ENCODE measurements around the gene TRIM41.
"Not testable (repeated sequence)": the region's sequence is repeated elsewhere in the genome, so short reads cannot be mapped to it uniquely, and the experiment has no call there.

The TRIM41 gene

DNA sequence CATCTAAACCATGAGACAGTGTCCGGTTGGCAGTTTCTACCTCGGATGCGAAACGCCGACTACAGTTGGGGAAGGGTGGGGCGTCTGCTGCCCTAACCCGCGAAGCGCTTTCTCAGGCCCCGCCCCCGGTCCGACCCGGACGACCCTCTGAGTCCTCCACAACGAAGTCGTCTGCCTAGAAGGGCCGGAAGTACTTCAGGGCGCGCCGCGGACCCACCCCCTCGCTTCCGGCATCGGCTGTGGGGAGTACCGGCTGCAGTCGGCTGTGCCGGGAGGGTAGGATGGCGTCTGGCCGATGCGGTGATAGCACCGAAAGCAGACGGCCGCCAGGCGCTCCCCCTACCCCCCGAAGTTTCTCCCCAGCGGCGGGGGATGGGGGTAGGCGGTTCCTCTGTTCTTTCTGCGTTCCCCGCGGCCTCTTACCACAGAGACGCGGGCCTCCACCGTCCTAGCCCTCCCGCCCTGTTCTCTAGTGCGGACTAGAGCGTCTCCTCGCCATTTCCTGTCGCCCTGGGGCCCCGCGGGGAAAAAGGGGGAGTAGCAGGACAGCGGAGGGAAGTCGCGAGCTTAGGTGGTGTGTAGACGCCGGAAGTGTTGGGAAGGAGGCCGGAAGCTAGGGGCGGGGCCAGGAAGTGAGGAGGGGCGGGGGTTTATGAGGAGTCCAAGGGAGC lies at the start of gene TRIM41:
TSS of gene TRIM41 (plus strand) at position 224 of the 671 bp plus-strand sequence. CDS start 719 bp downstream, outside the sequence.
- H3K9me3 Mint-ChIP-seq = no peaks in the 10 kb centered on the region
- H3K27me3 Mint-ChIP-seq (ENCODE audit: low read depth) = peaks cover 7% of the 10 kb centered on the region
- H3K36me3 Mint-ChIP-seq (ENCODE audit: low read depth) = peaks cover 11% of the 10 kb centered on the region
- H3K4me1 Mint-ChIP-seq (ENCODE audit: low read depth) = peaks cover 48% of the 10 kb centered on the region
- peak within 1 kb of the TSS; percentile 98 for H3K4me3 Mint-ChIP-seq
- H3K27ac Mint-ChIP-seq = peak within 1 kb of the TSS; percentile 99

DNA sequence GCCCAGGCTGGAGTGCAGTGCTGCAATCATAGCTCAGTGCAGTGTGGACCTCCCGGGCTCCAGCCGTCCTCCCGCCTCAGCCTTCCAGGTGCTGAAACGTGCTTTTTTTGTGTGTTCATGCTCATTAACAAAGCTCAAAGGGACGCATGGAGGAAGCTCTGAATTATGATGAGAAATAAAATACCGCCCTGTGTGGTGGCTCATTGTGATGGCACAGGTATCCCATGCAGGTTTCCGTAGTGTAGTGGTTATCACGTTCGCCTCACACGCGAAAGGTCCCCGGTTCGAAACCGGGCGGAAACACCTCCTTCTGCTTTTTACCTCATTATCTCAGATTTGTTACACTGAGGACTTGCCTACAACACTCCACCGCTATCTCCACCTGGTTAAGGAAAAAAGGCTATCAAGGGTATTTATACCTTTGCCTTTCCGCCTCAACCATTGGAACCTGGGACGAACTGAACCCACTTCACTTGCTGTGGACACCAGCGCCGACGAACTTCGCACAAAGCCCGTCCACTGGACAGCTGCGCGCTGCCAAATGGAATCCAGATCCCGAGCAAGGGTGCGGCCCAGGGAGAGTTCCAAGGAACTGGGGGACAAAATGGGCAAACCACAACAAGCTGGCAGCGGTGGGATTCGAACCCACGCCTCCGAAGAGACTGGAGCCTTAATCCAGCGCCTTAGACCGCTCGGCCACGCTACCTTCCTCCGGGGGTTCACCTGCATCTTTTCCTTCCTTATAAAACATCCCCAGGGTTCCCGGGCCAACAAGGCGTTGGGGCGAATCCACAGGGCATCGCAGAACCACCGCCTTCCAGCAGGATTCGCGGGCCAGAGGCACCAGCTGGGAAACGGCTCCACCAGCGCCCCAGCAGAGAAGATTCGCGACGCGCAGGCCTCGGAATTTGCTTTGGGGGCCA lies 49.4 kb upstream of the TRIM41 start:
- H3K36me3 Mint-ChIP-seq (ENCODE audit: low read depth) = peaks cover 2% of the 10 kb centered on the region
- peaks cover 59% of the 10 kb centered on the region for H3K27me3 Mint-ChIP-seq (ENCODE audit: low read depth)
- H3K27ac Mint-ChIP-seq = peak overlapping the region; percentile 87
- H3K4me3 Mint-ChIP-seq = peak overlapping the region; percentile 87
- no peaks in the 10 kb centered on the region for H3K9me3 Mint-ChIP-seq
- H3K4me1 Mint-ChIP-seq (ENCODE audit: low read depth) = peaks cover 37% of the 10 kb centered on the region

DNA sequence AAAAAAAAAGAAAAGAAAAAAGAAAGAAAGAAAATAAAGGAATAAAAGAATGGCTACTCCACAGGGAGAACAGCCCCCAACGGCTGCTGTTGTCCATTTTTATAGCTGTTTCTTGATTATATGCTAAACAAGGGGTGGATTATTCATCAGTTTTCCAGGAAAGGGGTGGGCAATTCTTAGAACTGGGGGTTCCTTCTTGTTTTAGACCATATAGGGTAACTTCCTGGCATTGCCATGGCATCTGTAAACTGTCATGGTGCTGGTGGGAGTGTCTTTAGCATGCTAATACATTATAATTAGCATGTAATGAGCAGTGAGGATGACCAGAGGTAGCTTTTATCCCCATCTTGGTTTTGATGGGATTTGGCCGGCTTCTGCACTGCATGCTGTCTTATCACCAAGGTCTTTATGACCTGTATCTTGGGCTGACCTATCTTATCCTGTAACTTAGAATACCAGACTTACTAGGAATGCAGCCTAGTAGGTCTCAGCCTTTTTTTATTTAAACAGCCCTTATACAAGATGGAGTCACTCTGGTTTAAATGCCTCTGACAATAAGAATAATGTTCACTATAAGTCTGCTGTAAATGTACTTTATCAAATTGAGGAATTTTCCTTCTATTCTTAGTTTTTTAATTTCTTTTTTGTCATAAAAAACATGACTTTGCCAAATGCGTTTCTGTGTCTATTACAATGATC lies 46.7 kb upstream of the TRIM41 start:
- Mint-ChIP-seq H3K4me1 (ENCODE audit: low read depth) (peaks cover 15% of the 10 kb centered on the region), H3K27ac (no peak overlapping the region), H3K36me3 (ENCODE audit: low read depth) (no peaks in the 10 kb centered on the region), H3K4me3 (no peak overlapping the region), H3K9me3 (no peaks in the 10 kb centered on the region), H3K27me3 (ENCODE audit: low read depth) (peaks cover 34% of the 10 kb centered on the region)

DNA sequence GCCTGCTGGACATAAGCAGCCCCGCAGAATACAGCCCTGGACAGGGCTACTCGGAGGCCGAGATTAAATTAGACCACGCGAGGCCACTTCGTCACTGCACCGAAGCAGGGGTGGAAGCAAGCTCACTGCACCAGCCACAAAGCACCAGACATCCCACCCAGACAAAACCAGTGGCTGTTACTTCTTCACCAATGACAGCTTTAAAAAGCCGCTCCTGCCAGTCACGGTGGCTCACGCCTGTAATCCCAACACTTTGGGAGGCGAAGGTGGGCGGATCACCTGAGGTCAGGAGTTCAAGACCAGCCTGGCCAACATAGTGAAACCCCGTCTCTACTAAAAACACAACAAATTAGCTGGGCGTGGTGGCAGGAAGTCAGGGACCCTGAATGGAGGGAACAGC lies 45.5 kb upstream of the TRIM41 start:
- peaks cover 37% of the 10 kb centered on the region for H3K27me3 Mint-ChIP-seq (ENCODE audit: low read depth)
- H3K9me3 Mint-ChIP-seq; H3K4me3 Mint-ChIP-seq; H3K27ac Mint-ChIP-seq; H3K36me3 Mint-ChIP-seq (ENCODE audit: low read depth): not testable (repeated sequence)
- peaks cover 17% of the 10 kb centered on the region for H3K4me1 Mint-ChIP-seq (ENCODE audit: low read depth)

DNA sequence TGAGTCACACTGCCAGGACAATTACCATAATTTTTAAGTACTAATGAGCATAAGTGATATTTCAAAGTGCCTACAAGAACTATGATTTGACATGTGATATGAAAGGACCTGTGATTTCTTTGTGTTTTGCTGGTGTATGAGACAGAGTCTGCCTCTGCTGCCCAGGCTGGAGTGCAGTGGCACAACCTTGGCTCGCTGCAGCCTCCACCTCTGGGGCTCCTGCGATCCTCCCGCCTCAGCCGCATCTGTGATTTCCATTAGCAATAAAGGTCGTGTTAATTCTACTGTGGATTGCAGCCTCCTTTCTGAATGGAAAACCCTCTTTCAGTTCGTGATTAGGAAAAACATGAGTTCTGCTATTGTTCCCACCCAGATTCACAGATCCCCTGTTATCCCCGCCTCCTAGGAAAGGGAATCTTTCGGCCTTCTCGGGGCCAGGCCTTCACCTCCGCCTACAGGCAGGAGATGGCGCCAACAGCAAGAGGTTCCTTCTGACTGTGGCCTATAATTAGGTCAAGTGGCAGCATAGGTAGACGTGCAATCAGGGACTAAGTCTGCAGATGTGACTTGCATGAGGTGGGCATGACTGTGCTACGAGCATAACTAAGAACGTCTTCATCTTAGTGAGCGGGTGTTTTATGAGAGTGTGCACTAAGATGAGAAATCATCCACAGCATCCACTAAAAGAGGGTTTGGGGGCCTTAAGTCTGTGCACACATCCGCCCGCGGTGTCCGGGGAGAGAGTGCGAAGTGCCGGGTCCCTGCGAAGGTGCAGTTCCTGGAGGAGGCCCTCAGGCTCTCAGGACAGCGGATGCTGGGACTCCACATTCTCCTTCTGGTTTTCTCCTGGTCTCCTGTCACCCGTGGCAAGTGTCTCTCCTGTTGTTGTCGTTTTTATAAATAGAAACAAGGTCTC lies 41.2 kb upstream of the TRIM41 start:
- Mint-ChIP-seq H3K36me3 (ENCODE audit: low read depth) (no peaks in the 10 kb centered on the region), H3K9me3 (no peaks in the 10 kb centered on the region), H3K4me3 (peak overlapping the region; percentile 55), H3K27me3 (ENCODE audit: low read depth) (peaks cover 14% of the 10 kb centered on the region), H3K27ac (peak overlapping the region; percentile 33), H3K4me1 (ENCODE audit: low read depth) (peaks cover 14% of the 10 kb centered on the region)

DNA sequence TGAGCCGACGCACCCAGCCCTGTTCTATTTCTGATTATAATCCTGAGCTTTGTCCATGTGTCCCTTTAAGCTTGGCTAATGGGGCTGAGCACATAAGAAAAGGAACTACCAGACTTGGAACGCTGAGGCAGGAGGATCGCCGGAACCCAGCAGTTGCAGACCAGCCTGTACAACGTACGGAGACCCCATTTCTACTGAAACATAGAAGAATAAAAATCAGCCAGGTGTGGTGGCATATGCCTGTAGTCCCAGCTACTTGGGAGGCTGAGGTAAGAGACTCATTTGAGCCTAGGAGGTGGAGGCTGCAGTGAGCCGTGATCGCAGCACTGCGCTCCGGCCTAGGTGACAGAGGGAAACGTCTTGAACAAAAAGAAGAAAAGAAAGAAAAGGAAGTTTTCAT lies 40.4 kb upstream of the TRIM41 start:
- Mint-ChIP-seq H3K27me3 (ENCODE audit: low read depth) (peaks cover 6% of the 10 kb centered on the region), H3K9me3 (no peaks in the 10 kb centered on the region), H3K27ac (peak overlapping the region; percentile 72), H3K36me3 (ENCODE audit: low read depth) (no peaks in the 10 kb centered on the region), H3K4me1 (ENCODE audit: low read depth) (peaks cover 14% of the 10 kb centered on the region), H3K4me3 (peak overlapping the region; percentile 79)

DNA sequence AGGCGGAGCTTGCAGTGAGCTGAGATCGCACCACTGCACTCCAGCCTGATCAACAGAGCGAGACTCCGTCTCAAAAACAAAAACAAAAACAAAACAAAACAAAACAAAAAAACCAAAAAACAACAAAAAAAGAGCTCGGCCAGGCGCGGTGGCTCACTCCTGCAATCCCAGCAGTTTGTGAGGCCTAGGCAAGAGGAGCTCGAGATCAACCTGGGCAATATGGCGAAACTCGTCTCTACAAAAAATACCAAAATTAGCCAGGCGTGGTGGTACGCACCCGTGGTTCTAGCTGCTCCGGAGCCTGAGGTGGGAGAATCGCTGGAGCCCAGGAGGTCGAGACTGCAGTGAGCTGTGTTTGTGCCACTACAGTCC lies 38.2 kb upstream of the TRIM41 start:
- H3K36me3 Mint-ChIP-seq (ENCODE audit: low read depth) = peaks cover 8% of the 10 kb centered on the region
- H3K4me3 Mint-ChIP-seq = peak overlapping the region; percentile 90
- H3K9me3 Mint-ChIP-seq = no peaks in the 10 kb centered on the region
- H3K4me1 Mint-ChIP-seq (ENCODE audit: low read depth) = peaks cover 27% of the 10 kb centered on the region
- peaks cover 14% of the 10 kb centered on the region for H3K27me3 Mint-ChIP-seq (ENCODE audit: low read depth)
- H3K27ac Mint-ChIP-seq = no peak overlapping the region

DNA sequence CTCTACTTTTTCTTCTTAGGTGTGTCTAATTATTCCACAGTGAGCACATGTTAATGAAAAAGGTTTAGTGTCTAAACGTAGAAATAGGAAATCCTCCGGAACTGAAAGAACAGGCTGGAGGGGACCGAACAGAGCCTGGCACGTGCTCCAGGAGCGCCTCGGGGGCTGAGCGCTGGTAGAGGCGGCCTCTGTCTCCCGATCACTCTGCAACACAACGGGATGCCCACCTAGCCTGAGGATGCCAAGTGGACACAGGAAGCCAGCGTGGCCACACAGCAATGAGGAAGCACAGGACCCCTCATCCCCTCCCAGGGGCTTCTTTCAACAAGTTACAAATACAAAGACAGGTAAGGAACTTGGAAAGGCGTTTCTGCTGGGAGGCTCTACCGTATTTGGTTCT lies 37.5 kb upstream of the TRIM41 start:
- no peak overlapping the region for H3K4me3 Mint-ChIP-seq
- H3K9me3 Mint-ChIP-seq = no peaks in the 10 kb centered on the region
- H3K27me3 Mint-ChIP-seq (ENCODE audit: low read depth) = peaks cover 14% of the 10 kb centered on the region
- peaks cover 8% of the 10 kb centered on the region for H3K36me3 Mint-ChIP-seq (ENCODE audit: low read depth)
- no peak overlapping the region for H3K27ac Mint-ChIP-seq
- peaks cover 32% of the 10 kb centered on the region for H3K4me1 Mint-ChIP-seq (ENCODE audit: low read depth)

DNA sequence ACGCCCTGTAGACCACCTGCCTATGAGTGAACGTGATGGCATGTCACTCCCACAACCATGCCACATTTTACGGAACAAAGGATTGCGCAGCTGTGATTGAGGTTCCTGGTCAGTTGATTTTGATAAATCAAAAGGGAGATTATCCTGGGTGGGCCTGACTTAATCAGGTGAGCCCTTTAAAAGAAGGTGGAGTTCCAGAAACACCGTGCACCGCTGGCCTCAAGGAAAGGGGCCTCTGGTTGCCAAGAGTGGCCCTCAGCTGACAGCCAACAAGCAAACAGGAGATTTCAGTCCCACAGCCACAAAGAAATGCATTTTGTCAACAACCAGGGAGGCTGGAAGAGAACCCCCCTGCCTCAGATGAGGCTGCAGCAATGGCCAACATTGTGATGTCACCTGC lies 37.1 kb upstream of the TRIM41 start:
- H3K36me3 Mint-ChIP-seq (ENCODE audit: low read depth) = peaks cover 8% of the 10 kb centered on the region
- H3K27ac Mint-ChIP-seq = no peak overlapping the region
- H3K4me1 Mint-ChIP-seq (ENCODE audit: low read depth) = peaks cover 32% of the 10 kb centered on the region
- peaks cover 14% of the 10 kb centered on the region for H3K27me3 Mint-ChIP-seq (ENCODE audit: low read depth)
- H3K9me3 Mint-ChIP-seq = no peaks in the 10 kb centered on the region
- H3K4me3 Mint-ChIP-seq = no peak overlapping the region

DNA sequence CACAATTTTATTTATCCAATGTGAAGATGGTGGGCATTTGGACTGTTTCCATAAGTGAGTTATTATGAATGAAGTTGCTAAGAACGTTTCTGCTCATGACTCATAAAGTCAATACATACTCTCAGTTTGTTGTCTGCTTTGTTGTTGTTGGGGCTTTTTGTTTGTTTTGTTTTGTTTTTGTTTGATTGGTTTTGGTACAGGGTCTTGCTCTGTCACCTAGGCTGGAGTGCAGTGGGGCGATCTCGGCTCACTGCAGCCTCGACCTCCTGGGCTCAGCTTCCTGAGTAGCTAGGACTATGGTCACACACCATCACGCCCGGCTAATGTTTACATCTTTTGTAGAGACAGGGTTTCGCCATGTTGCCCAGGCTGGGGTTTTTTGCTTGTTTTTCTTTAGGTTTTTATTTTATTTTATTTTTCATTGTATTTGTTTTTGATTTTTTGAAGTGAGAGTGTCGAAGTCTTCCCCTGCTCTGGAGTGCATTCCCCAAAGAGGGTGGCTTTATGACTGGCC lies 36.0 kb upstream of the TRIM41 start:
- H3K4me3 Mint-ChIP-seq = no peak overlapping the region
- H3K27me3 Mint-ChIP-seq (ENCODE audit: low read depth) = peaks cover 14% of the 10 kb centered on the region
- H3K4me1 Mint-ChIP-seq (ENCODE audit: low read depth) = peaks cover 31% of the 10 kb centered on the region
- peaks cover 11% of the 10 kb centered on the region for H3K36me3 Mint-ChIP-seq (ENCODE audit: low read depth)
- H3K9me3 Mint-ChIP-seq = no peaks in the 10 kb centered on the region
- no peak overlapping the region for H3K27ac Mint-ChIP-seq

DNA sequence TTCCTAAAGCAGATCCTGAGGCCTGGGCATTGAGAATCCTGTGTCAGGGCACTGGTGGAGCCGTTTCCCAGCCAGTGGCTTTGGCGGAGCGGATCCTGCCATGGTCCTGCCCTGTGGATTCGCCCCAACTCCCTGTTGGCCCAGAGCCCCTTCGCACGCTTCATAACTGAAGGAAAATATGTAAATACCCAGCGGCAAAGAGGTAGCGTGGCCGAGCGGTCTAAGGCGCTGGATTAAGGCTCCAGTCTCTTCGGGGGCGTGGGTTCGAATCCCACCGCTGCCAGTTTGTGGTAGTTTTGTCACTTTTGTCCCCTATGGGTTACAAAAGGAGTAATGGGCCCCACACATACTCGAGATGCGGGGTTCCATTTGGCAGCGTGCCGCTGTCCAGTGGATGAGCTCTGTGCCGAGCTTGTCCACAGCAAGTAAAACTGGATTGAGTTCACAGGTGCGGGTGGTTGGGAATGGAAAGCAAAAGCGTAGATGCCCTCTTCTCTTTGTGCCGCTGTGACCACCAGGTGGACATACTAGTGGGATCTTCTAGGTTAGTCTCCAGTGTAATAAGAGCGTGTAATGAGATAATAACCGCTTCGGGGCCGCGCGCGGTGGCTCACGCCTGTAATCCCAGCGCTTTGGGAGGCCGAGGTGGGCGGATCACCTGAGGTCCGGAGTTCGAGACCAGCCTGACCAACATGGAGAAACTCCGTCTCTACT lies 35.4 kb upstream of the TRIM41 start:
- no peaks in the 10 kb centered on the region for H3K9me3 Mint-ChIP-seq
- peaks cover 13% of the 10 kb centered on the region for H3K27me3 Mint-ChIP-seq (ENCODE audit: low read depth)
- H3K4me3 Mint-ChIP-seq = peak overlapping the region; percentile 92
- H3K4me1 Mint-ChIP-seq (ENCODE audit: low read depth) = peaks cover 35% of the 10 kb centered on the region
- H3K36me3 Mint-ChIP-seq (ENCODE audit: low read depth) = peaks cover 11% of the 10 kb centered on the region
- H3K27ac Mint-ChIP-seq = peak overlapping the region; percentile 94

DNA sequence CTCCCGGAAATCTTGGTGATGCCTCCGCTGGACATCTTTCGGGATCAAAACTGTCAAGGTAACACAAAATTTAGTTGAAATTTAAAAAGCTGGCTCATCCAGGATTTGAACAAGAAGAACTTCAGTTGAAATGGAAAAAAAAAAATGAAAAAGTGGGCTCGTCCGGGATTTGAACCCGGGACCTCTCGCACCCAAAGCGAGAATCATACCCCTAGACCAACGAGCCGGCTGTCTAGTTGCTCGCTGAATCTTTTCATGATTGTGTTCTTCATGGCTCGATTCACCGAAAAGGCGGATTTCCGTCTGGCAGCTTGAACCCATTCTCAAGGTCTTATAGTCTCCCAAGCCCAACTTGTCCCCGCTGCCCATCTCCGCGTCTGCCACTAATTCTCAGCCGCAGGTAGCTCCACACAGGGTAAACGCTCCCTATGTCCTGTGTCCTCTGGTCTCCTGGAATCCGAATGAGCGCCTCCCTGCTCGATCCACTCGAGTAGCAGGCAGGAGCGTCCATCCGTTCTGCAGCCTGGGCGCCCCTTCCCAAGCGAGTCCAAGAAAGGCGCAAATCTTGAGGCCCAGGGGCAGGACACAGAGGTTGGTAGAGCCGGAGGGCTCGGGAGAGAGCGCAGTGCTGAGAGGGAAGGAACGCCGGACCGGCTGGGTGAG lies 34.2 kb upstream of the TRIM41 start:
- peaks cover 13% of the 10 kb centered on the region for H3K27me3 Mint-ChIP-seq (ENCODE audit: low read depth)
- no peaks in the 10 kb centered on the region for H3K9me3 Mint-ChIP-seq
- H3K4me1 Mint-ChIP-seq (ENCODE audit: low read depth) = peaks cover 37% of the 10 kb centered on the region
- H3K36me3 Mint-ChIP-seq (ENCODE audit: low read depth) = peaks cover 11% of the 10 kb centered on the region
- peak overlapping the region; percentile 92 for H3K4me3 Mint-ChIP-seq
- peak overlapping the region; percentile 94 for H3K27ac Mint-ChIP-seq

All from T-helper 1 cell treated with Interleukin-12 subunit alpha and Interleukin-12 subunit beta and Interleukin-4 antibody, amounts not matched to agents 30 μg/mL and 1 μg/mL, for 36 hours (primary cell).